H1 (cell line): ENCODE results near the gene CHST3.

Source experiments
- CTCF ChIP-seq, 3 experiments: IDR thresholded peaks; 1 replicate in 2 of 3; 2 replicates in 1 of 3; pipeline versions ENCODE4 v1.5.1 to v1.6.1; 2011; ENCODE audit warnings: low read length in 3 of 3, mild to moderate bottlenecking in 3 of 3, inconsistent platforms in 2 of 3, low read depth in 1 of 3, moderate library complexity in 1 of 3; ENCODE audit not compliant: insufficient read depth in 1 of 3; ENCODE audit errors: control extremely low read depth in 1 of 3
- E2F6 ChIP-seq: IDR thresholded peaks from 2 replicates; pipeline ENCODE4 v1.6.1; 2012; ENCODE audit warnings: inconsistent platforms
- EP300 ChIP-seq, 2 experiments: IDR thresholded peaks; 1 replicate in 1 of 2; 2 replicates in 1 of 2; pipeline ENCODE4 v1.6.1; 2011 to 2012; ENCODE audit warnings: low read depth in 2 of 2, low read length in 2 of 2, mild to moderate bottlenecking in 2 of 2, borderline replicate concordance in 1 of 2, inconsistent platforms in 1 of 2, moderate library complexity in 1 of 2
- EZH2 ChIP-seq: fragments of 200-600 bp; sonication (generic); IDR thresholded peaks from 2 replicates; pipeline ENCODE4 v1.7.1; 2012; ENCODE audit warnings: low read depth, mild to moderate bottlenecking, moderate library complexity, low read length, inconsistent platforms; ENCODE audit not compliant: severe bottlenecking
- GABPA ChIP-seq: IDR thresholded peaks from 2 replicates; pipeline ENCODE4 v1.6.1; 2011; ENCODE audit warnings: mild to moderate bottlenecking, low read length, moderate library complexity, borderline replicate concordance; ENCODE audit not compliant: insufficient read depth
- MAFK ChIP-seq: IDR thresholded peaks from 2 replicates; pipeline ENCODE4 v1.6.1; 2012; ENCODE audit warnings: low read depth, mild to moderate bottlenecking, improper control_type of control experiment, low read length
- POLR2A ChIP-seq, 2 experiments: IDR thresholded peaks; 1 replicate in 1 of 2; 2 replicates in 1 of 2; pipeline ENCODE4 v1.6.1; 2011; ENCODE audit warnings: low read depth in 2 of 2, low read length in 2 of 2, mild to moderate bottlenecking in 2 of 2; ENCODE audit errors: control extremely low read depth in 1 of 2
- POLR2AphosphoS5 ChIP-seq: IDR thresholded peaks from 2 replicates; pipeline ENCODE4 v1.6.1; 2011; ENCODE audit warnings: low read depth, low read length
- RFX5 ChIP-seq: IDR thresholded peaks from 2 replicates; pipeline ENCODE4 v1.6.1; 2011; ENCODE audit warnings: low read depth, low read length, improper control_type of control experiment, borderline replicate concordance
- SAP30 ChIP-seq: fragments of 300-600 bp; sonication (generic); IDR thresholded peaks from 2 replicates; pipeline ENCODE4 v1.7.1; 2012; ENCODE audit warnings: low read length, moderate library complexity, mild to moderate bottlenecking, inconsistent platforms; ENCODE audit not compliant: insufficient read depth, insufficient replicate concordance
- TAF1 ChIP-seq: IDR thresholded peaks from 2 replicates; pipeline ENCODE4 v1.6.1; 2011; ENCODE audit warnings: mild to moderate bottlenecking, low read depth, low read length
- TAF7 ChIP-seq: optimal IDR thresholded peaks from 2 replicates; pipeline ENCODE3; 2011; ENCODE audit warnings: low read depth, mild to moderate bottlenecking, inconsistent platforms, low read length, moderate library complexity, borderline replicate concordance
- YY1 ChIP-seq: IDR thresholded peaks from 2 replicates; pipeline ENCODE4 v1.6.1; 2011; ENCODE audit warnings: low read depth, mild to moderate bottlenecking, low read length

GRCh38 chr10:71964743-71965515 lies 734 bp downstream of the CHST3 start:
- no peak for TF ChIP-seq RFX5
- TF ChIP-seq CTCF (IDR thresholded peaks at IDR 0.05; ENCODE audit: control extremely low read depth in 1 of 3, insufficient read depth in 1 of 3, low read depth in 1 of 3, low read length in 3 of 3), result no peak
- no peak for TF ChIP-seq SAP30
- TF ChIP-seq YY1, result no peak
- no peak for TF ChIP-seq TAF7
- peak; percentile 37 for TF ChIP-seq EZH2
- no peak for TF ChIP-seq EP300 (IDR thresholded peaks at IDR 0.05; ENCODE audit: borderline replicate concordance in 1 of 2, low read depth in 2 of 2, low read length in 2 of 2)
- peak; percentile 35; the same call in 1 of the 2 replicates for TF ChIP-seq TAF1
- no peak; a peak in 1 of 3 replicates for TF ChIP-seq POLR2A (IDR thresholded peaks at IDR 0.05; ENCODE audit: control extremely low read depth in 1 of 2, low read depth in 2 of 2, low read length in 2 of 2)
- peak; percentile 88 for TF ChIP-seq E2F6
- TF ChIP-seq GABPA, result no peak
- peak; percentile 41; the same call in 1 of the 2 replicates for TF ChIP-seq POLR2AphosphoS5
- TF ChIP-seq MAFK, result no peak
